ENCODE measurements around the gene ASH1L.
A peak's percentile ranks its signal among the peaks of the same experiment; 100 is the strongest.
"Not testable (repeated sequence)": the region's sequence is repeated elsewhere in the genome, so short reads cannot be mapped to it uniquely, and the experiment has no call there.

ASH1L gene

DNA sequence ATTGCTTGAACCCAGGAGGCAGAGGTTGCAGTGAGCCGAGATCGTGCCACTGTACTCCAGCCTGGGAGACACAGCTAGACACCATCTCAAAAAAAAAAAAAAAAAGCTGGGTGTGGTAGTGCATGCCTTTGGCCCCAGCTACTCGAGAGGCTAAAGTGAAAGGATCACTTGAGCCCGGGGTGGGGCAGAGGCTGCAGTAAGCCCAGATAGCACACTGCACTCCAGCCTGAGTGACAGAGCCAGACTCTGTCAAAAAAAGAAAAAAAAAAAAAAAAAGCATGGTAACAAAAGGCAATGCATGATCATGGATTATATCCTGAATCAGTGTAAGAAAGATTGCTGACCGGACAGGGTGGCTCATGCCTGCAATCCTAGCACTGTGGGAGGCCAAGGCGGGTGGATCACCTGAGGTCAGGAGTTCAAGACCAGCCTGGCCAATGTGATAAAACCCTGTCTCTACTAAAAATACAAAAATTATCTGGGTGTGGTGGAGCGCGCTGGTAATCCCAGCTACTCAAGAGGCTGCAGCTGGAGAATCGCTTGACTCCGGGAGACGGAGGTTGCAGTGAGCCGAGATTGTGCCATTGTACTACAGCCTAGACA lies 165.6 kb downstream of the ASH1L start:
- no peak for FAIRE-seq
- DNase-seq (ENCODE audit: insufficient read length, low spot score): no peak

DNA sequence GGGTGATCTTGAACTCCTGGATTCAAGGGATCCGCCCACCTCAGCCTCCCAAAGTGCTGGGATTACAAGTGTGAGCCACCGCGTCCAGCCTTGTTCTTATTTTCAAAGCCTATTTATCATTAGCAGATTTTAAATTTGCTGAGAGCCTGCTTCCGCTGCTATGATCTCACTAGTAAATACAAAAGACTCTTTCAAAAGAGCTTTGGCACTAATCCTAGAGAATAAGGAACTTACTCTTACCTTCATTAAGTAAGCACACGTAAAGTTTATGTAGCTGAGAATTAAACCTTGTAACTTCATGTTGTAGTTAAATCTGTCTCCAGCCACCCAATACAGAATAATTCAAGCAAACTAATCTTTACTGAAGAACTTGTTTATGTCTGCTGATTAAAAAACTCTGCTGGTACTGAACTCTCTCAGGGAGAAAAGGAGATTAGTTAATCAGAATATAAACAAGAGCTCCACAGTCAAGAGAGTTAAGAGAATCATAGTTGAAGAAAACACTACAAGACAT lies 169.6 kb downstream of the ASH1L start:
- DNase-seq (ENCODE audit: insufficient read length, low spot score) (no peak), FAIRE-seq (no peak)
- TF ChIP-seq POLR2A (IDR thresholded peaks at IDR 0.05; ENCODE audit: low read depth, low read length) (no peak), PAX5 (IDR thresholded peaks at IDR 0.05; ENCODE audit: insufficient read depth, low read length, severe bottlenecking) (no peak), SPI1 (IDR thresholded peaks at IDR 0.05; ENCODE audit: low read depth, low read length) (no peak), TAF1 (IDR thresholded peaks at IDR 0.05; ENCODE audit: low read depth, low read length) (no peak), POU2F2 (IDR thresholded peaks at IDR 0.05; ENCODE audit: low read depth, low read length) (no peak), POLR2AphosphoS5 (IDR thresholded peaks at IDR 0.05; ENCODE audit: low read depth, low read length) (no peak)

More for the DNA sequence above, 165.6 kb downstream of the ASH1L start:
- no peak for TF ChIP-seq SPI1 (IDR thresholded peaks at IDR 0.05; ENCODE audit: low read depth, low read length)
- TF ChIP-seq POLR2A (IDR thresholded peaks at IDR 0.05; ENCODE audit: low read depth, low read length): no peak
- TF ChIP-seq PAX5 (IDR thresholded peaks at IDR 0.05; ENCODE audit: insufficient read depth, low read length, severe bottlenecking): no peak
- TF ChIP-seq TAF1 (IDR thresholded peaks at IDR 0.05; ENCODE audit: low read depth, low read length): no peak
- no peak for TF ChIP-seq POU2F2 (IDR thresholded peaks at IDR 0.05; ENCODE audit: low read depth, low read length)
- no peak for TF ChIP-seq POLR2AphosphoS5 (IDR thresholded peaks at IDR 0.05; ENCODE audit: low read depth, low read length)

DNA sequence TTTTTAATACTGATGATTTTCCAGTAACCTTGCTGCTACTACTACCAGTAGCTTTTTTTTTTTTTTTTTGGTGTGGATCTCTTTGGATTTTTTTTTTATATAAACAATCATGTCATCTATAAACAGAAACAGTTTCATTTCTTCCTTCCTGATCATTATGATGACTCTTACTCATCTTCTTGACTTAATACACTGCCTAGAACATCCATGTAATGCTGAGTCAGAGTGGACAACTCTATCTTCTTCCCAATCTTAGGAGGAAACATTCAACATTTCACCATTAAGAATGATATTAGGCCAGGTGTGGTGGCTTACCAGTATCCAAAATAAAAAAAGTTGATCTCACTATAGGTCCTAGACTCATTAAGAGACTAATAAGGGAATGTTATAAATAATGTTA lies 172.8 kb downstream of the ASH1L start:
- TF ChIP-seq PAX5 (IDR thresholded peaks at IDR 0.05; ENCODE audit: insufficient read depth, low read length, severe bottlenecking) (no peak), TAF1 (IDR thresholded peaks at IDR 0.05; ENCODE audit: low read depth, low read length) (no peak), POLR2AphosphoS5 (IDR thresholded peaks at IDR 0.05; ENCODE audit: low read depth, low read length) (no peak), SPI1 (IDR thresholded peaks at IDR 0.05; ENCODE audit: low read depth, low read length) (no peak), POU2F2 (IDR thresholded peaks at IDR 0.05; ENCODE audit: low read depth, low read length) (no peak), POLR2A (IDR thresholded peaks at IDR 0.05; ENCODE audit: low read depth, low read length) (no peak)
- FAIRE-seq (no peak), DNase-seq (ENCODE audit: insufficient read length, low spot score) (no peak)

DNA sequence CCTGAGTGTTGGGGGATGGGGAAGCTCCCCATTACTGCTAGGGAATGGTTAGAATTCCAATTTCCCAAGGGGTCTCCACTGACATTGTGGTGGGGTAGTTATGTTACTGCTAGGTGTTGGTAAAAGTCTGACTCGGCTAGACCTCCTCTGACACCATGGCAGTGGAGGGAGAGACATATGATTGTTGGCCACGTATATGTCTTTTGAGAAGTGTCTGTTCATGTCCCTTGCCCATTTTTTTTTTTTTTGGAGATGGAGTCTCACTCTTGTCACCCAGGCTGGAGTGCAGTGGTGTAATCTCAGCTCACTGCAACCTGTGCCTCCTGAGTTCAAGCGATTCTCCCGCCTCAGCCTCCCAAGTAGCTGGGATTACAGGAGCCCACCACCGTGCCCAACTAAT lies 176.8 kb downstream of the ASH1L start:
- not testable (repeated sequence) for DNase-seq (ENCODE audit: insufficient read length, low spot score); FAIRE-seq

DNA sequence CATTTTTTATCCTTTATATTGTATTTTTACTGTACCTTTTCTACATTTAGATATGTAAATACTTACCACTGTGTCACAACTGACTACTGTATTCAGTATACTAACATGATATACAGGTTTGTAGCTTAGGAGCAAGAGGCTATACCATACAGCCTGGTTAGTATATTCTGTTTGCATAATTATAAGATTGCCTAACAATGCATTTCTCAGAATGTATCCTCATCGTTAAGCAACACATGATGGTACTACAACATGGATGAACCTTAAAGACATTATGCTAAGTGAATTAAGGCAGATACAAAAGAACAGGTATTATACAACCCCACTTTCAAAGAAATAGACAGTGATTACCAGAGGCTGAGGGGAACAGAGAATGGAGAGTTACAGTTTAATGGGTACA lies 179.2 kb downstream of the ASH1L start:
- peak; percentile 31 for FAIRE-seq
- TF ChIP-seq SPI1 (IDR thresholded peaks at IDR 0.05; ENCODE audit: low read depth, low read length) (no peak), PAX5 (IDR thresholded peaks at IDR 0.05; ENCODE audit: insufficient read depth, low read length, severe bottlenecking) (no peak), POU2F2 (IDR thresholded peaks at IDR 0.05; ENCODE audit: low read depth, low read length) (no peak)
- no peak for DNase-seq (ENCODE audit: insufficient read length, low spot score)

DNA sequence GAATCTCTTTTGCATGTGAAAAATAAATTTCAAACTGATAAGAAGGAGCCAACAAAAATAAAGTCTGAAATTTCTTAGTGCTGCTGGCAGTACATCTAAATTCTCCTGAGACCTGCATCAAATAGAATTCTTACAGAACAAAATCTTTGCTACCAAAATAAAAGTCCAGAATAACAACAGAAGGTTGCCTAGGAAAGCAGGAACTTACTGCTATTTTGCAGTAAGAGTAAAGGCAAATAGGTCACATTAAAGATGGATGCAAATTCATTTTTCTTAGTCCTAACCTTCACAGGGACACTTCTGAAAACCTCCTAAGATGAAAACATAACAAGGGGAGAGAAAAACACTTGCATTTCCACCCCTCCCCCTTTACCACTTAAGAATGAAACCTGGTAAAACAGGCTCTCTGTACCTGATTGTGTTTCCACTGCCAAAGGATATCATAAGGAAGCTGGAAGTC lies 182.9 kb downstream of the ASH1L start:
- DNase-seq (ENCODE audit: insufficient read length, low spot score): no peak
- no peak for TF ChIP-seq PAX5 (IDR thresholded peaks at IDR 0.05; ENCODE audit: insufficient read depth, low read length, severe bottlenecking)
- no peak for TF ChIP-seq POU2F2 (IDR thresholded peaks at IDR 0.05; ENCODE audit: low read depth, low read length)
- no peak for TF ChIP-seq TAF1 (IDR thresholded peaks at IDR 0.05; ENCODE audit: low read depth, low read length)
- TF ChIP-seq POLR2AphosphoS5 (IDR thresholded peaks at IDR 0.05; ENCODE audit: low read depth, low read length): no peak
- no peak for TF ChIP-seq POLR2A (IDR thresholded peaks at IDR 0.05; ENCODE audit: low read depth, low read length)
- TF ChIP-seq SPI1 (IDR thresholded peaks at IDR 0.05; ENCODE audit: low read depth, low read length): no peak
- FAIRE-seq: no peak

DNA sequence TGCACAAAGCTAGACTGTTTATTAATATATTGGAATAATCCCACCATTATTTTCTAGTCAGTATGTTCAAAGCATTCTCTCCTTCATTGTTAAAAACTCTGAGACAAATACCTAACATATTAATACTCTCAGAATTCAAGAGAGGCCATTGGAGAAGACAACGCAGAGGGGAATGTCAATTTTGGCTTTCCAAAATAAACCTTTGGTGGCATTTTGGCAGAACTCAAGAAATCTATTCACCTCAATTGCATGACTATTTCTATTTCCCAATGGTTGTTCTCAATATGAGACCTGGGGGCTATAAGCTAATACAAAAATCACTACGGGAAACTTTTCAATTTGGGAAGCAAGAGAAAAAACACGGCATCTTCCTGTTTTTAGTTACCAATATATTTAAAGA lies 183.4 kb downstream of the ASH1L start:
- no peak for DNase-seq (ENCODE audit: insufficient read length, low spot score)
- TF ChIP-seq POLR2AphosphoS5 (IDR thresholded peaks at IDR 0.05; ENCODE audit: low read depth, low read length): no peak
- no peak for TF ChIP-seq POU2F2 (IDR thresholded peaks at IDR 0.05; ENCODE audit: low read depth, low read length)
- no peak for FAIRE-seq

DNA sequence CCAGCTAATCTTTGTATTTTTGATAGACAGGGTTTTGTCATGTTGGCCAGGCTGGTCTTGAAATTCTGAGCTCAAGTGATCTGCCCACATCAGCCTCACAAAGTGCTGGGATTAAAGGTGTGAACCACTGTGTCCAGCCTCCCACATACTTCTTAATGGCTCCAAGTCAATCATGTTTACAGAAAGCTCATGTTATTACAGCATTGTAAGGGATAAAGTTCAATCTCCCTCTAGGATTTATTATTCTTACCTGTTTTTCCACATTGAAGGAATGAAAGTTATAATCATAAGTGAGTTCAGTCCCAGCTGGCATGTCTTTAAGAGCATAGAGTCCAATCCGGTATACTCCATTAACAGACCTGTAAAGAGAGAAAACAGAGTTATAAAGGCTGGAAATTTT lies 202.6 kb downstream of the ASH1L start:
- no peak for TF ChIP-seq POLR2AphosphoS5 (IDR thresholded peaks at IDR 0.05; ENCODE audit: low read depth, low read length)
- no peak for TF ChIP-seq POU2F2 (IDR thresholded peaks at IDR 0.05; ENCODE audit: low read depth, low read length)
- no peak for TF ChIP-seq TAF1 (IDR thresholded peaks at IDR 0.05; ENCODE audit: low read depth, low read length)
- TF ChIP-seq POLR2A (IDR thresholded peaks at IDR 0.05; ENCODE audit: low read depth, low read length): no peak
- no peak for TF ChIP-seq PAX5 (IDR thresholded peaks at IDR 0.05; ENCODE audit: insufficient read depth, low read length, severe bottlenecking)
- TF ChIP-seq SPI1 (IDR thresholded peaks at IDR 0.05; ENCODE audit: low read depth, low read length): no peak
- DNase-seq (ENCODE audit: insufficient read length, low spot score): no peak
- no peak for FAIRE-seq

DNA sequence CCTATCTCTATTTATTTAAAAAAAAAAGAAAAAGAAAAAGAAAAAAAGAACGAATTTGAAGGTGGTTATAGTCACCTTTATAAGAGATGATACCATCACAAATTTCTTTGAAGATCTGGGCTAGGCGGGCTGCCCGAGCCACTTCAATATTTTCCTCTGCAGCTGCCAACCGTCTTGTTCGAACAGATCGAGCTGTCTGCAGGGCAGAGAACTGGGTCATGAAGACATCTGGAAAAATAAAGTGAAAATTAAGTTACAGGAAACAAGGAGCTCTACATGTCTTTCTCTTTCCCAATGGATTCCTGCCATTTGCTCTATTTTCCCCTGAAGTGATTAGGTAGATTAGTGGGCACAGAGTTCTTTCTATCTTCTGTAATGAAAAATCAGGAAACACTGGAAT lies 210.0 kb downstream of the ASH1L start:
- TF ChIP-seq POLR2A (IDR thresholded peaks at IDR 0.05; ENCODE audit: low read depth, low read length) (no peak), PAX5 (IDR thresholded peaks at IDR 0.05; ENCODE audit: insufficient read depth, low read length, severe bottlenecking) (no peak), POLR2AphosphoS5 (IDR thresholded peaks at IDR 0.05; ENCODE audit: low read depth, low read length) (no peak)
- DNase-seq (ENCODE audit: insufficient read length, low spot score) (no peak), FAIRE-seq (no peak)

DNA sequence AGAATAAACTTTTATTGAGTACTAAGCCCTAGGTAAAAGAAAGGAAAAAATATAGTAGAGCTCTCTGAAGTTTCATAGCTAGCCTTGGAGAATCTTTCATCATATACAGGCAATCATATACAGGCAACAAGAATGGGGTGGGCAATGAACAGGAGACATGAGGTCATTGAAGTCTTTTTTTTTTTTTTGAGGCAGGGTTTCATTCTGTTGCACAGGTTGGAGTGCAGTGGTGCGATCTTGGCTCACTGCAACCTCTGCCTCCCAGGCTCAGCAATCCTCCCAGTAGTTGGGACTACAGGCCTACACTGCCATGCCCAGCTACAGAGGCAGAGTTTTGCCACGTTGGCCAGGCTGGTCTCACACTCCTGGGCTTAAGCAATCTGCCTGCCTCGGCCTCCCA lies 219.8 kb downstream of the ASH1L start:
- TF ChIP-seq POLR2AphosphoS5 (IDR thresholded peaks at IDR 0.05; ENCODE audit: low read depth, low read length) (no peak), POU2F2 (IDR thresholded peaks at IDR 0.05; ENCODE audit: low read depth, low read length) (no peak), SPI1 (IDR thresholded peaks at IDR 0.05; ENCODE audit: low read depth, low read length) (no peak), PAX5 (IDR thresholded peaks at IDR 0.05; ENCODE audit: insufficient read depth, low read length, severe bottlenecking) (no peak), TAF1 (IDR thresholded peaks at IDR 0.05; ENCODE audit: low read depth, low read length) (no peak), POLR2A (IDR thresholded peaks at IDR 0.05; ENCODE audit: low read depth, low read length) (no peak)
- DNase-seq (ENCODE audit: insufficient read length, low spot score): no peak
- no peak for FAIRE-seq

All from GM12891 (cell line).